Spleen (tissue), 7 donors: ENCODE data around the gene THOC2.

Experiments
- CTCF ChIP-seq, 11 experiments: fragments of 200-600 bp in 7 of 11; fragments of 450-650 bp in 4 of 11; sonication (generic) in 4 of 11; IDR thresholded peaks in 8 of 11; conservative IDR thresholded peaks in 3 of 11; 1 replicate in 7 of 11; 2 replicates in 4 of 11; pipeline versions ENCODE4 v1.4.0 to v1.8.0; 2016 to 2021; ENCODE audit warnings: antibody characterized with exemption in 11 of 11, inconsistent platforms in 4 of 11, mild to moderate bottlenecking in 1 of 11
- POLR2A ChIP-seq, 3 donors: fragments of 450-650 bp; IDR thresholded peaks; one replicate each; pipeline ENCODE4 v1.5.1; 2017; ENCODE audit warnings: antibody characterized with exemption in 3 of 3, mild to moderate bottlenecking in 1 of 3
- POLR2AphosphoS5 ChIP-seq, 3 donors: sonication (generic); formaldehyde crosslinking; IDR thresholded peaks; one replicate each; pipeline ENCODE4 v1.5.1; 2017; ENCODE audit warnings: antibody characterized with exemption in 3 of 3
- donor health status: DM: no; HTN: no; CAD: no; lungs with moderate emphysema.
- donor health status: DM: no; HTN: no; CAD: no.
- donor health status: DM: no; HTN: no; CAD: no.

DNA sequence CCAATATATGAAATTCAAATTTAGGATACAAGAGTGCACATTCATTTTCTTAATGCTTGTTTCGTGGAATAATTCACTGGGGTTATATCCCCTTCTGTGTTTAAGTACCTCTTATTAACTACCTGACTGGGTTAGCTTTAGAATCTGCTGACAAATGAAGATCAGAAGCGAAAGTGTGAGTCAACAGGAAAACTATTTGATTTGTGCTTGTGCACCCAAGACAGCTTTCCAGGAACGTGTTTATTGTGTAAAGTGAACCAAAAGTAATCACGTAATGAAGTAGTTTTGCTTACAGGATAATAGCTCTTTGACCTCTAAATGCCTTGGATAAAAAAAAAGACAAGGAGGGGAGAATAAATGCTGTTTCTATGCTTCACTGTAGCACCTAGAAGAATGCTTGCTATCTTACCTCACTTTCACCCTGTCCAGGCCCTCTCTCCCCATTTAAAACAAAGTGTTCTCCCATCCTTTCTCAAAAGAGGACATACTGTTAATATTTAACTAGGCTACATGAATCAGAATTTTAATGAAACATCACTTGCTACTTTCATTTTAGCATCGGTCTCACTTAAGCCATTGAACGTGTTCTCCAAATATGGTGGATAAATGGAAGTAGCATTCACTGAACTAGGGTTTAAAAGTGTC is 141.9 kb downstream of the THOC2 start:
- no peak for TF ChIP-seq CTCF (IDR thresholded peaks at IDR 0.05 in 8 of 11, conservative IDR thresholded peaks at IDR 0.05 in 3 of 11)
- no peak for TF ChIP-seq POLR2A (IDR thresholded peaks at IDR 0.05)
- TF ChIP-seq POLR2AphosphoS5 (IDR thresholded peaks at IDR 0.05) = no peak
